GM12878 (cell line): ENCODE results near the gene CACNA1I. TPM values are rescaled to one million over a fixed set of nuclear protein-coding genes. Genes with fewer than 3 reads are reported as not detected.

Source experiments
- ATAC-seq: fragments of 200-7000 bp; cut with Tn5 transposase; 3 replicates; pipeline ENCODE4 v1.9.1; 2020; ENCODE audit warnings: mild to moderate bottlenecking, moderate library complexity
- BruUV-seq: library from RNA; stranded (reverse); fragments of 400-500 nt; replicated peaks from 2 replicates; lab custom pipeline; 2021; lab: Mats Ljungman, UMichigan
- CTCF ChIA-PET: fragments of 300-600 bp; sonication (Branson Sonifier 250); formaldehyde crosslinking; extraction: SDS; loops from one replicate; lab custom pipeline; 2021; ENCODE audit warnings: inconsistent platforms; lab: Yijun Ruan, JAX
- POLR2A ChIA-PET: fragments of 350-600 bp; formaldehyde crosslinking; extraction: SDS; loops from one replicate; lab custom pipeline; 2021; ENCODE audit warnings: inconsistent platforms; lab: Charles Lee
- RAD21 ChIA-PET: fragments of 300-600 bp; sonication (Branson Sonifier 250); formaldehyde crosslinking; loops from one replicate; lab custom pipeline; 2023; ENCODE audit warnings: antibody characterized with exemption; ENCODE audit not compliant: unreplicated experiment; lab: Charles Lee
- SMC1A ChIA-PET: fragments of 300-600 bp; sonication (Branson Sonifier 250); formaldehyde crosslinking; loops from one replicate; lab custom pipeline; 2023; ENCODE audit not compliant: unreplicated experiment, uncharacterized antibody; lab: Charles Lee
- DNase-seq: peaks from one replicate; pipeline ENCODE4 v3.0.0-alpha.2; 2011; ENCODE audit warnings: low read depth, low spot score
- FAIRE-seq: peaks from 3 replicates; lab custom pipeline; 2011; peaks lifted over from hg19 to GRCh38; lab: Jason Lieb, UNC
- H2AFZ ChIP-seq: 2 replicates; pipeline ENCODE4 v1.6.0; 2011; ENCODE audit warnings: low read depth, low read length, control low read depth; ENCODE audit not compliant: control insufficient read depth
- H3K27ac ChIP-seq: 2 replicates; pipeline ENCODE4 v1.5.1; 2011; ENCODE audit warnings: control low read depth; ENCODE audit not compliant: control insufficient read depth, insufficient read depth
- H3K27me3 ChIP-seq, 2 experiments: replicated peaks in 1 of 2; 2 replicates each; pipeline versions ENCODE4 v1.6.0 to v1.6.1; 2011; ENCODE audit warnings: low read length in 1 of 2; ENCODE audit not compliant: control insufficient read depth in 2 of 2, insufficient read depth in 2 of 2
- H3K36me3 ChIP-seq, 2 experiments: 2 replicates each; pipeline ENCODE4 v1.5.1; 2011; ENCODE audit warnings: low read length in 1 of 2; ENCODE audit not compliant: control insufficient read depth in 2 of 2, insufficient read depth in 2 of 2
- H3K4me1 ChIP-seq: 2 replicates; pipeline ENCODE4 v1.6.1; 2011; ENCODE audit warnings: mild to moderate bottlenecking, low read length, moderate library complexity, mixed read lengths; ENCODE audit not compliant: control insufficient read depth, insufficient read depth
- H3K4me2 ChIP-seq: 2 replicates; pipeline ENCODE4 v1.6.0; 2011; ENCODE audit warnings: control low read depth; ENCODE audit not compliant: control insufficient read depth, insufficient read depth
- H3K4me3 ChIP-seq: fragments of 200-600 bp; sonication (generic); 2 replicates; pipeline ENCODE4 v1.5.1; 2016
- H3K79me2 ChIP-seq: 2 replicates; pipeline ENCODE4 v1.6.0; 2011; ENCODE audit warnings: low read length; ENCODE audit not compliant: control insufficient read depth, insufficient read depth
- H3K9ac ChIP-seq: 2 replicates; pipeline ENCODE4 v1.8.0; 2011; ENCODE audit warnings: low read length, control low read depth, mixed read lengths; ENCODE audit not compliant: control insufficient read depth, insufficient read depth
- H3K9me3 ChIP-seq: replicated peaks from 3 replicates; pipeline ENCODE4 v1.5.1; 2011; ENCODE audit warnings: mild to moderate bottlenecking, low read length; ENCODE audit not compliant: control insufficient read depth, insufficient read depth
- H4K20me1 ChIP-seq: 2 replicates; pipeline ENCODE4 v1.6.0; 2011; ENCODE audit not compliant: control insufficient read depth, insufficient read depth
- CHD4 ChIP-seq: fragments of 200-600 bp; sonication (generic); IDR thresholded peaks from 2 replicates; pipeline ENCODE4 v1.6.1; 2016; ENCODE audit warnings: mild to moderate bottlenecking
- CTCF ChIP-seq, 3 experiments: IDR thresholded peaks in 2 of 3; conservative IDR thresholded peaks in 1 of 3; 2 replicates each; pipeline ENCODE4 v1.5.1; 2011; ENCODE audit warnings: low read depth in 3 of 3, low read length in 3 of 3, mild to moderate bottlenecking in 3 of 3, control low read depth in 2 of 3, moderate library complexity in 2 of 3, inconsistent platforms in 1 of 3, mixed read lengths in 1 of 3; ENCODE audit not compliant: control insufficient read depth in 2 of 3, insufficient read depth in 1 of 3; ENCODE audit errors: extremely low read depth in 1 of 3
- DPF2 ChIP-seq: fragments of 450-650 bp; IDR thresholded peaks from 2 replicates; pipeline ENCODE4 v1.6.1; 2017; ENCODE audit warnings: mild to moderate bottlenecking
- E4F1 ChIP-seq: fragments of 450-650 bp; IDR thresholded peaks from 2 replicates; pipeline ENCODE4 v1.6.1; 2018; ENCODE audit warnings: borderline replicate concordance, mild to moderate bottlenecking; ENCODE audit not compliant: partially characterized antibody
- ESRRA ChIP-seq: IDR thresholded peaks from 2 replicates; pipeline ENCODE4 v1.6.1; 2012; ENCODE audit warnings: mild to moderate bottlenecking, low read length, improper control_type of control experiment
- EZH2 ChIP-seq: IDR thresholded peaks from 2 replicates; pipeline ENCODE4 v1.6.1; 2012; ENCODE audit warnings: low read depth, mild to moderate bottlenecking, control low read depth, inconsistent platforms, low read length, borderline replicate concordance; ENCODE audit not compliant: control insufficient read depth
- IRF4 ChIP-seq: IDR thresholded peaks from 2 replicates; pipeline ENCODE4 v1.6.1; 2011; ENCODE audit warnings: low read depth, low read length
- JUND ChIP-seq: IDR thresholded peaks from 2 replicates; pipeline ENCODE4 v1.6.1; 2012; ENCODE audit warnings: low read depth, mild to moderate bottlenecking, low read length, improper control_type of control experiment, moderate library complexity
- MTA3 ChIP-seq: IDR thresholded peaks from 2 replicates; pipeline ENCODE4 v1.6.1; 2012; ENCODE audit warnings: low read length, inconsistent platforms, borderline replicate concordance
- POLR2A ChIP-seq: IDR thresholded peaks from 2 replicates; pipeline ENCODE4 v1.6.1; 2011; ENCODE audit warnings: low read depth, mild to moderate bottlenecking, low read length
- SMAD1 ChIP-seq: fragments of 450-650 bp; IDR thresholded peaks from 2 replicates; pipeline ENCODE4 v1.6.1; 2018; ENCODE audit warnings: mild to moderate bottlenecking, low read depth; ENCODE audit not compliant: partially characterized antibody
- SMAD5 ChIP-seq: IDR thresholded peaks from 2 replicates; pipeline ENCODE4 v1.6.1; 2016; ENCODE audit warnings: antibody characterized with exemption, low read depth
- SMC3 ChIP-seq: IDR thresholded peaks from 2 replicates; pipeline ENCODE4 v1.6.1; 2011; ENCODE audit warnings: low read length, improper control_type of control experiment, borderline replicate concordance
- SUPT20H ChIP-seq: IDR thresholded peaks from 2 replicates; pipeline ENCODE4 v1.6.1; 2011; ENCODE audit warnings: low read depth, mild to moderate bottlenecking, low read length, moderate library complexity, borderline replicate concordance; ENCODE audit not compliant: control insufficient read depth
- WGBS: methylation state at CpG from one replicate; pipeline ENCODE4 v1.1.6; 2016; ENCODE audit warnings: low lambda C conversion rate; ENCODE audit not compliant: insufficient replicate concordance, insufficient coverage; ENCODE audit errors: missing lambda C conversion rate; 5-methylcytosine and 5-hydroxymethylcytosine counted together
- in situ Hi-C: fragments of 300-500 bp; cut with MboI; formaldehyde crosslinking; loops from 9 replicates; pipeline ENCODE4 v1.14.3; 2018; ENCODE audit warnings: mixed read lengths
- intact Hi-C: fragments of 100-400 bp; cut with micrococcal nuclease; formaldehyde crosslinking; loops from one replicate; pipeline ENCODE4 v1.14.2; 2022; ENCODE audit not compliant: unreplicated experiment
- polyA plus RNA-seq, 11 experiments: library from polyadenylated mRNA; depleted of rRNA in 4 of 11; unstranded in 6 of 11; stranded (reverse) in 5 of 11; fragments of >200 nt; fragmentation: Nextera tagmentation in 4 of 11; fragmentation: Illumina TruSeq in 1 of 11; extraction: Ambion mirVana in 4 of 11; extraction: Trizol in 1 of 11; gene quantifications; 1 replicate in 1 of 11; 2 replicates in 10 of 11; pipeline versions ENCODE4 v1.2.1 to v1.2.3, GENCODE V29; 2011 to 2016; ENCODE audit warnings: inconsistent platforms in 2 of 11, missing spikeins in 2 of 11, low read depth in 1 of 11
- total RNA-seq, 4 experiments: library from RNA; depleted of rRNA in 3 of 4; stranded (reverse); fragments of >200 nt in 3 of 4; fragmentation: Illumina TruSeq in 1 of 4; extraction: Trizol in 1 of 4; gene quantifications; 2 replicates each; pipeline versions ENCODE4 v1.2.1 to v1.2.3, GENCODE V29; 2013 to 2021

CACNA1I gene
- total and polyA plus RNA-seq, 10 of the 15 experiments (the other 5 are each of a cell fraction or from before 2014, with no cell fraction given), result 0.01 to 0.03 TPM; not detected in 8

GRCh38 chr22:39690881-39691605, 120.5 kb downstream of the CACNA1I start:
- Histone ChIP-seq H3K9ac (no peak overlapping the region), H3K9me3 (no peaks in the 10 kb centered on the region), H3K79me2 (no peaks in the 10 kb centered on the region)
- 37% methylated on average over 25 of the region's 25 CpGs for WGBS
- ATAC-seq, result no peak
- in situ Hi-C loops, result no loop called here
- RAD21 ChIA-PET, result no interaction called here
- no TSS peak for BruUV-seq
- TF ChIP-seq MTA3, result no peak
- no peak for TF ChIP-seq EZH2
- TF ChIP-seq SUPT20H, result no peak
- TF ChIP-seq CHD4, result no peak
- TF ChIP-seq POLR2A, result no peak
- TF ChIP-seq ESRRA, result no peak
- TF ChIP-seq E4F1, result no peak
- TF ChIP-seq DPF2, result no peak
- no peak for TF ChIP-seq SMC3
- TF ChIP-seq SMAD1, result no peak
- TF ChIP-seq SMAD5, result no peak
- no peak for TF ChIP-seq JUND
- no peak for TF ChIP-seq IRF4
- no peak for TF ChIP-seq CTCF (IDR thresholded peaks at IDR 0.05 in 2 of 3, conservative IDR thresholded peaks at IDR 0.05 in 1 of 3; ENCODE audit: control insufficient read depth in 2 of 3, extremely low read depth in 1 of 3, insufficient read depth in 1 of 3, low read depth in 3 of 3, low read length in 3 of 3)
- TF ChIP-seq, all 136 proteins: peak for 0
- Histone ChIP-seq H3K4me3 (no peak overlapping the region), H4K20me1 (no peaks in the 10 kb centered on the region), H3K27ac (no peak overlapping the region), H3K4me1 (no peaks in the 10 kb centered on the region), H2AFZ (no peak overlapping the region), H3K4me2 (no peak overlapping the region), H3K36me3 (no peaks in the 10 kb centered on the region), H3K27me3 (peaks cover 0 to 4% of the 10 kb centered on the region in 2 experiments; a peak in 3 of 4 replicates)
- SMC1A ChIA-PET, result no interaction called here
- POLR2A ChIA-PET, result interaction anchor here (0.6 kb wide), 1 partner anchor 503 kb away, joined by 3 read pairs; no protein-coding TSS in a partner anchor
- FAIRE-seq (no peak), DNase-seq (no peak)
- CTCF ChIA-PET, result no interaction called here
- intact Hi-C loops, result no loop called here
